Astrocyte (in vitro differentiated cells and primary cell): ENCODE data around the gene MAEA. TPM values are rescaled to one million over a fixed set of nuclear protein-coding genes. Genes with fewer than 3 reads are reported as not detected.
A peak's percentile ranks its signal among the peaks of the same experiment; 100 is the strongest.

Source experiments
- DNase-seq: peaks from one replicate; pipeline ENCODE4 v3.0.0-alpha.2; 2010; ENCODE audit warnings: low read depth
- FAIRE-seq: peaks from 2 replicates; lab custom pipeline; 2011; peaks lifted over from hg19 to GRCh38; lab: Jason Lieb, UNC
- H2AFZ ChIP-seq: 2 replicates; pipeline ENCODE4 v1.6.0; 2012; ENCODE audit warnings: low read depth, low read length, inconsistent platforms
- H3K27ac ChIP-seq: 2 replicates; pipeline ENCODE4 v1.5.1; 2011; ENCODE audit warnings: low read depth, low read length, inconsistent platforms
- H3K27me3 ChIP-seq: 2 replicates; pipeline ENCODE4 v1.6.0; 2011; ENCODE audit warnings: low read length, inconsistent platforms; ENCODE audit not compliant: insufficient read depth
- H3K36me3 ChIP-seq: 2 replicates; pipeline ENCODE4 v1.5.1; 2011; ENCODE audit warnings: low read length, inconsistent platforms; ENCODE audit not compliant: insufficient read depth
- H3K4me1 ChIP-seq: 2 replicates; pipeline ENCODE4 v1.5.1; 2011; ENCODE audit warnings: low read length, inconsistent platforms; ENCODE audit not compliant: insufficient read depth
- H3K4me2 ChIP-seq: 2 replicates; pipeline ENCODE4 v1.6.0; 2012; ENCODE audit warnings: low read length, inconsistent platforms
- H3K4me3 ChIP-seq: 2 replicates; pipeline ENCODE4 v1.5.1; 2011; ENCODE audit warnings: low read depth, mild to moderate bottlenecking, low read length, inconsistent platforms; ENCODE audit not compliant: insufficient read depth
- H3K79me2 ChIP-seq: 2 replicates; pipeline ENCODE4 v1.6.0; 2012; ENCODE audit warnings: mild to moderate bottlenecking, low read length, inconsistent platforms; ENCODE audit not compliant: insufficient read depth
- H3K9ac ChIP-seq: 2 replicates; pipeline ENCODE4 v1.6.0; 2012; ENCODE audit warnings: mild to moderate bottlenecking, low read length, inconsistent platforms
- H3K9me3 ChIP-seq: 2 replicates; pipeline ENCODE4 v1.5.1; 2012; ENCODE audit warnings: low read depth, mild to moderate bottlenecking, low read length, inconsistent platforms; ENCODE audit not compliant: insufficient read depth
- H4K20me1 ChIP-seq: 2 replicates; pipeline ENCODE4 v1.6.0; 2012; ENCODE audit warnings: low read length, inconsistent platforms; ENCODE audit not compliant: insufficient read depth
- H3K27ac Mint-ChIP-seq: one replicate; pipeline ENCODE4 v1.8.0; 2021; ENCODE audit warnings: mild to moderate bottlenecking, mixed read lengths; ENCODE audit not compliant: unreplicated experiment
- H3K27me3 Mint-ChIP-seq: one replicate; pipeline ENCODE4 v1.8.0; 2021; ENCODE audit warnings: low read depth, mixed read lengths; ENCODE audit not compliant: unreplicated experiment
- H3K36me3 Mint-ChIP-seq: one replicate; pipeline ENCODE4 v1.8.0; 2021; ENCODE audit warnings: low read depth, mixed read lengths; ENCODE audit not compliant: unreplicated experiment
- H3K4me1 Mint-ChIP-seq: one replicate; pipeline ENCODE4 v1.8.0; 2021; ENCODE audit warnings: low read depth, mixed read lengths; ENCODE audit not compliant: unreplicated experiment
- H3K4me3 Mint-ChIP-seq: one replicate; pipeline ENCODE4 v1.8.0; 2021; ENCODE audit warnings: mild to moderate bottlenecking, moderate library complexity, mixed read lengths; ENCODE audit not compliant: unreplicated experiment
- H3K9me3 Mint-ChIP-seq: one replicate; pipeline ENCODE4 v1.8.0; 2021; ENCODE audit warnings: mild to moderate bottlenecking, mixed read lengths; ENCODE audit not compliant: unreplicated experiment
- CTCF ChIP-seq: IDR thresholded peaks from 2 replicates; pipeline ENCODE4 v1.5.1; 2011; ENCODE audit warnings: low read depth, mild to moderate bottlenecking, inconsistent platforms, low read length, moderate library complexity; ENCODE audit not compliant: insufficient read depth
- EZH2 ChIP-seq: IDR thresholded peaks from 2 replicates; pipeline ENCODE4 v1.6.1; 2012; ENCODE audit warnings: mild to moderate bottlenecking, low read length, inconsistent platforms; ENCODE audit not compliant: insufficient read depth
- total RNA-seq: library from RNA; stranded (reverse); gene quantifications from 2 replicates; pipeline ENCODE4 v1.2.1, GENCODE V29; 2021

Gene MAEA
- total RNA-seq, 1 donor from 2014 or later = 79.3 TPM

DNA sequence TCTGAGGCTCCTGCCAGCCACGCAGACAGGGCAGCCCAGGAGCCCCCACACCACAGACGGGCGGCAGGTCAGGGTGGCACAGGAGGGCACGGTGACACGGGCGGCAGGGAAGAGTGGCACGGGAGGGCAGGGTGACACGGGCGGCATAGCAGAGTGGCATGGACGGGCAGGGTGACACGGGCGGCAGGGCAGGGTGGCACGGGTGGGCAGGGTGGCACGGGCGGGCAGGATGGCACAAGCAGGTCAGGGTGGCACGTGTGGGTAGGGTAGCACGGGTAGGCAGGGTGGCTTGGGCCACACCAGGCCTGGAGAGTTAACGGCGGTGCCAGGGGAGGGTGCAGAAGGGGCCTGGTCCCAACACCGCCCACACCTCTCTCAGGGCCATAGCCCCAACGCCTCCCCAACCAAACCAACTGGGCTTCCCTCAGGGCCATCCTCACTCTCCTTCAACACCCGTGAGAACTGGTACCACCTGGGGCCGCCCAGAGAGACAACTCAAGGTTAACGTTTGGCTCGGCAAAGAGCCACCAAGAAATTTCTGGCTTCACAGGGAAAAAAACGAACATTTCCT lies 44.1 kb upstream of the MAEA start:
- H3K27me3 Mint-ChIP-seq = no peaks in the 10 kb centered on the region
- H3K36me3 ChIP-seq = no peaks in the 10 kb centered on the region
- peak overlapping the region; percentile 99 for H3K4me2 ChIP-seq
- no peaks in the 10 kb centered on the region for H3K27me3 ChIP-seq
- H3K27ac ChIP-seq = no peak overlapping the region
- H3K9ac ChIP-seq = peak overlapping the region; percentile 93
- peaks cover 6% of the 10 kb centered on the region for H3K9me3 Mint-ChIP-seq
- peak overlapping the region; percentile 90 for H3K4me3 Mint-ChIP-seq
- H3K27ac Mint-ChIP-seq = peak overlapping the region; percentile 26
- peaks cover 69% of the 10 kb centered on the region for H4K20me1 ChIP-seq
- peaks cover 21% of the 10 kb centered on the region for H3K4me1 Mint-ChIP-seq
- H3K9me3 ChIP-seq = peaks cover 6% of the 10 kb centered on the region
- TF ChIP-seq EZH2 (no peak), CTCF (no peak)
- no peak overlapping the region for H2AFZ ChIP-seq
- DNase-seq = no peak
- FAIRE-seq = no peak
- H3K36me3 Mint-ChIP-seq = peaks cover 9% of the 10 kb centered on the region
- no peak overlapping the region for H3K4me3 ChIP-seq
- H3K79me2 ChIP-seq = peaks cover 85% of the 10 kb centered on the region
- H3K4me1 ChIP-seq = peaks cover 23% of the 10 kb centered on the region

- Mint-ChIP-seq H3K9me3 (peaks cover 13% of the 10 kb centered on the region), H3K36me3 (peaks cover 13% of the 10 kb centered on the region), H3K27me3 (no peaks in the 10 kb centered on the region), H3K4me3 (peak overlapping the region; percentile 90), H3K4me1 (peaks cover 20% of the 10 kb centered on the region), H3K27ac (peak overlapping the region; percentile 47)
- no peak for FAIRE-seq
- peak overlapping the region; percentile 93 for H3K9ac ChIP-seq
- H3K36me3 ChIP-seq = no peaks in the 10 kb centered on the region
- H4K20me1 ChIP-seq = peaks cover 62% of the 10 kb centered on the region
- H3K27me3 ChIP-seq = no peaks in the 10 kb centered on the region
- DNase-seq = no peak
- peaks cover 23% of the 10 kb centered on the region for H3K4me1 ChIP-seq
- no peak overlapping the region for H3K27ac ChIP-seq
- peak overlapping the region; percentile 99 for H3K4me2 ChIP-seq
- TF ChIP-seq CTCF = no peak
- no peak for TF ChIP-seq EZH2
- no peak overlapping the region for H2AFZ ChIP-seq
- peaks cover 85% of the 10 kb centered on the region for H3K79me2 ChIP-seq
- H3K4me3 ChIP-seq = peak overlapping the region; percentile 88
- peaks cover 13% of the 10 kb centered on the region for H3K9me3 ChIP-seq
Observed at GRCh38 chr4:1246111-1246881, 43.4 kb upstream of the MAEA start.
